WTC11 (cell line): Measurements from ENCODE around the gene FCRL5. TPM values are rescaled to one million over a fixed set of nuclear protein-coding genes. Genes with fewer than 3 reads are reported as not detected.
A peak's percentile ranks its signal among the peaks of the same experiment; 100 is the strongest.

Experiments used
- ATAC-seq: fragments of 200-7000 bp; cut with Tn5 transposase; 2 replicates; pipeline ENCODE4 v1.10.0; 2021; ENCODE audit warnings: mild to moderate bottlenecking, moderate library complexity
- CTCF ChIA-PET: fragments of 300-600 bp; sonication (Branson Sonifier 250); formaldehyde crosslinking; loops from one replicate; lab custom pipeline; 2021; ENCODE audit warnings: antibody characterized with exemption; lab: Charles Lee
- POLR2A ChIA-PET: fragments of 350-600 bp; sonication (Branson Sonifier 250); formaldehyde crosslinking; loops from one replicate; lab custom pipeline; 2021; ENCODE audit warnings: antibody characterized with exemption; lab: Charles Lee
- DNase-seq: peaks from one replicate; pipeline ENCODE4 v3.0.0; 2021; ENCODE audit warnings: low spot score
- H3K27ac Mint-ChIP-seq: 2 replicates; pipeline ENCODE4 v1.8.0; 2021; ENCODE audit warnings: mixed read lengths
- H3K27me3 Mint-ChIP-seq: 2 replicates; pipeline ENCODE4 v1.8.0; 2021; ENCODE audit warnings: low read depth, mild to moderate bottlenecking, moderate library complexity, mixed read lengths
- H3K36me3 Mint-ChIP-seq: 2 replicates; pipeline ENCODE4 v1.8.0; 2021; ENCODE audit warnings: mixed read lengths
- H3K4me1 Mint-ChIP-seq: 2 replicates; pipeline ENCODE4 v1.8.0; 2022; ENCODE audit warnings: mixed read lengths
- H3K4me3 Mint-ChIP-seq: 2 replicates; pipeline ENCODE4 v1.8.0; 2021; ENCODE audit warnings: mild to moderate bottlenecking, moderate library complexity, mixed read lengths
- H3K9me3 Mint-ChIP-seq: 2 replicates; pipeline ENCODE4 v1.8.0; 2021; ENCODE audit warnings: mixed read lengths
- ATF1 ChIP-seq: sonication (generic); formaldehyde crosslinking; IDR thresholded peaks from 2 replicates; pipeline ENCODE4 v1.8.1; 2023; ENCODE audit warnings: mild to moderate bottlenecking, moderate library complexity, missing genetic modification reagents
- E2F1 ChIP-seq: sonication (generic); formaldehyde crosslinking; IDR thresholded peaks from 2 replicates; pipeline ENCODE4 v1.8.0; 2022; ENCODE audit warnings: mild to moderate bottlenecking, missing genetic modification reagents
- E2F4 ChIP-seq: sonication (generic); formaldehyde crosslinking; IDR thresholded peaks from 2 replicates; pipeline ENCODE4 v1.8.1; 2022; ENCODE audit warnings: low read depth, mild to moderate bottlenecking, moderate library complexity, missing genetic modification reagents, borderline replicate concordance
- ETV6 ChIP-seq: sonication (generic); formaldehyde crosslinking; IDR thresholded peaks from 2 replicates; pipeline ENCODE4 v1.8.1; 2022; ENCODE audit warnings: mild to moderate bottlenecking, missing genetic modification reagents
- FOXP1 ChIP-seq: sonication (generic); formaldehyde crosslinking; IDR thresholded peaks from 2 replicates; pipeline ENCODE4 v1.8.0; 2022; ENCODE audit warnings: missing genetic modification reagents, mild to moderate bottlenecking, moderate library complexity, borderline replicate concordance
- MLX ChIP-seq: sonication (generic); formaldehyde crosslinking; IDR thresholded peaks from 2 replicates; pipeline ENCODE4 v1.8.1; 2023; ENCODE audit warnings: mild to moderate bottlenecking, missing genetic modification reagents, moderate library complexity
- MYBL2 ChIP-seq: sonication (generic); formaldehyde crosslinking; IDR thresholded peaks from 2 replicates; pipeline ENCODE4 v1.8.1; 2023; ENCODE audit warnings: mild to moderate bottlenecking, moderate library complexity, missing genetic modification reagents
- NFYB ChIP-seq: sonication (generic); formaldehyde crosslinking; conservative IDR thresholded peaks from 2 replicates; pipeline ENCODE4 v1.8.0; 2022; ENCODE audit warnings: low read depth, missing genetic modification reagents
- OVOL2 ChIP-seq: fragments of 250-450 bp; sonication (Bioruptor Pico); IDR thresholded peaks from 2 replicates; pipeline ENCODE4 v1.9.0; 2021; ENCODE audit warnings: mild to moderate bottlenecking, borderline replicate concordance
- TEAD4 ChIP-seq: sonication (generic); formaldehyde crosslinking; IDR thresholded peaks from 2 replicates; pipeline ENCODE4 v1.8.0; 2022; ENCODE audit warnings: mild to moderate bottlenecking, missing genetic modification reagents
- ZNF219 ChIP-seq: sonication (generic); formaldehyde crosslinking; IDR thresholded peaks from 2 replicates; pipeline ENCODE4 v1.8.0; 2023; ENCODE audit warnings: missing genetic modification reagents, mild to moderate bottlenecking, borderline replicate concordance
- ZNF232 ChIP-seq: sonication (generic); formaldehyde crosslinking; IDR thresholded peaks from 2 replicates; pipeline ENCODE4 v1.8.0; 2022; ENCODE audit warnings: mild to moderate bottlenecking, missing genetic modification reagents
- ZNF317 ChIP-seq: sonication (generic); formaldehyde crosslinking; IDR thresholded peaks from 2 replicates; pipeline ENCODE4 v1.8.1; 2023; ENCODE audit warnings: low read depth, mild to moderate bottlenecking, moderate library complexity, missing genetic modification reagents, borderline replicate concordance
- ZNF532 ChIP-seq: fragments of 250-450 bp; sonication (Bioruptor Pico); IDR thresholded peaks from 2 replicates; pipeline ENCODE4 v1.9.0; 2021; ENCODE audit warnings: mild to moderate bottlenecking, borderline replicate concordance
- total RNA-seq: library from RNA; stranded (reverse); gene quantifications from 3 replicates; pipeline ENCODE4 v1.2.3, GENCODE V29; 2021
- TF ChIP-seq, protein P1 (sequence below): sonication (generic); formaldehyde crosslinking; IDR thresholded peaks from 2 replicates; pipeline ENCODE4 v1.8.0; 2022; ENCODE audit warnings: missing genetic modification reagents
- TF ChIP-seq, protein P2 (sequence below): sonication (generic); formaldehyde crosslinking; IDR thresholded peaks from 2 replicates; pipeline ENCODE4 v1.8.1; 2023; ENCODE audit warnings: mild to moderate bottlenecking, missing genetic modification reagents
- TF ChIP-seq, protein P3 (sequence below): sonication (generic); formaldehyde crosslinking; IDR thresholded peaks from 2 replicates; pipeline ENCODE4 v1.8.0; 2023; ENCODE audit warnings: missing genetic modification reagents
- TF ChIP-seq, protein P4 (sequence below): sonication (generic); formaldehyde crosslinking; IDR thresholded peaks from 2 replicates; pipeline ENCODE4 v1.8.0; 2023; ENCODE audit warnings: mild to moderate bottlenecking, missing genetic modification reagents
- TF ChIP-seq, protein P5 (sequence below): sonication (generic); formaldehyde crosslinking; IDR thresholded peaks from 2 replicates; pipeline ENCODE4 v1.8.1; 2023; ENCODE audit warnings: mild to moderate bottlenecking, moderate library complexity, missing genetic modification reagents

Gene FCRL5
- total RNA-seq, 1 experiment from 2014 or later = 0.70 TPM

- ATAC-seq = peak; percentile 34; the same call in 1 of the 2 replicates
- no peaks in the 10 kb centered on the region for H3K27me3 Mint-ChIP-seq
- peaks cover 3% of the 10 kb centered on the region; the same call in 1 of the 2 replicates for H3K36me3 Mint-ChIP-seq
- H3K4me3 Mint-ChIP-seq = no peak overlapping the region
- peaks cover 14% of the 10 kb centered on the region for H3K9me3 Mint-ChIP-seq
- ChIA-PET POLR2A (no interaction called here), CTCF (no interaction called here)
- peaks cover 31% of the 10 kb centered on the region for H3K4me1 Mint-ChIP-seq
- DNase-seq = no peak
- no peak overlapping the region for H3K27ac Mint-ChIP-seq
- no peak for TF ChIP-seq MLX
- TF ChIP-seq, protein P1, sequence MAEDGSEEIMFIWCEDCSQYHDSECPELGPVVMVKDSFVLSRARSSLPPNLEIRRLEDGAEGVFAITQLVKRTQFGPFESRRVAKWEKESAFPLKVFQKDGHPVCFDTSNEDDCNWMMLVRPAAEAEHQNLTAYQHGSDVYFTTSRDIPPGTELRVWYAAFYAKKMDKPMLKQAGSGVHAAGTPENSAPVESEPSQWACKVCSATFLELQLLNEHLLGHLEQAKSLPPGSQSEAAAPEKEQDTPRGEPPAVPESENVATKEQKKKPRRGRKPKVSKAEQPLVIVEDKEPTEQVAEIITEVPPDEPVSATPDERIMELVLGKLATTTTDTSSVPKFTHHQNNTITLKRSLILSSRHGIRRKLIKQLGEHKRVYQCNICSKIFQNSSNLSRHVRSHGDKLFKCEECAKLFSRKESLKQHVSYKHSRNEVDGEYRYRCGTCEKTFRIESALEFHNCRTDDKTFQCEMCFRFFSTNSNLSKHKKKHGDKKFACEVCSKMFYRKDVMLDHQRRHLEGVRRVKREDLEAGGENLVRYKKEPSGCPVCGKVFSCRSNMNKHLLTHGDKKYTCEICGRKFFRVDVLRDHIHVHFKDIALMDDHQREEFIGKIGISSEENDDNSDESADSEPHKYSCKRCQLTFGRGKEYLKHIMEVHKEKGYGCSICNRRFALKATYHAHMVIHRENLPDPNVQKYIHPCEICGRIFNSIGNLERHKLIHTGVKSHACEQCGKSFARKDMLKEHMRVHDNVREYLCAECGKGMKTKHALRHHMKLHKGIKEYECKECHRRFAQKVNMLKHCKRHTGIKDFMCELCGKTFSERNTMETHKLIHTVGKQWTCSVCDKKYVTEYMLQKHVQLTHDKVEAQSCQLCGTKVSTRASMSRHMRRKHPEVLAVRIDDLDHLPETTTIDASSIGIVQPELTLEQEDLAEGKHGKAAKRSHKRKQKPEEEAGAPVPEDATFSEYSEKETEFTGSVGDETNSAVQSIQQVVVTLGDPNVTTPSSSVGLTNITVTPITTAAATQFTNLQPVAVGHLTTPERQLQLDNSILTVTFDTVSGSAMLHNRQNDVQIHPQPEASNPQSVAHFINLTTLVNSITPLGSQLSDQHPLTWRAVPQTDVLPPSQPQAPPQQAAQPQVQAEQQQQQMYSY = no peak
- TF ChIP-seq ATF1 = no peak
- no peak for TF ChIP-seq ZNF232 (CRISPR knock-in tag)
- TF ChIP-seq FOXP1 (CRISPR knock-in tag) = no peak
- no peak for TF ChIP-seq MYBL2 (CRISPR knock-in tag)
- no peak for TF ChIP-seq ETV6 (CRISPR knock-in tag)
- no peak for TF ChIP-seq E2F1 (CRISPR knock-in tag)
- TF ChIP-seq, protein P2, sequence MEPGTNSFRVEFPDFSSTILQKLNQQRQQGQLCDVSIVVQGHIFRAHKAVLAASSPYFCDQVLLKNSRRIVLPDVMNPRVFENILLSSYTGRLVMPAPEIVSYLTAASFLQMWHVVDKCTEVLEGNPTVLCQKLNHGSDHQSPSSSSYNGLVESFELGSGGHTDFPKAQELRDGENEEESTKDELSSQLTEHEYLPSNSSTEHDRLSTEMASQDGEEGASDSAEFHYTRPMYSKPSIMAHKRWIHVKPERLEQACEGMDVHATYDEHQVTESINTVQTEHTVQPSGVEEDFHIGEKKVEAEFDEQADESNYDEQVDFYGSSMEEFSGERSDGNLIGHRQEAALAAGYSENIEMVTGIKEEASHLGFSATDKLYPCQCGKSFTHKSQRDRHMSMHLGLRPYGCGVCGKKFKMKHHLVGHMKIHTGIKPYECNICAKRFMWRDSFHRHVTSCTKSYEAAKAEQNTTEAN (CRISPR knock-in tag) = no peak
- no peak for TF ChIP-seq ZNF317 (CRISPR knock-in tag)
- TF ChIP-seq NFYB (CRISPR knock-in tag) = no peak
- no peak for TF ChIP-seq TEAD4 (CRISPR knock-in tag)
- TF ChIP-seq E2F4 (CRISPR knock-in tag) = no peak
- no peak for TF ChIP-seq ZNF532 (CRISPR knock-in tag)
- TF ChIP-seq, protein P3, sequence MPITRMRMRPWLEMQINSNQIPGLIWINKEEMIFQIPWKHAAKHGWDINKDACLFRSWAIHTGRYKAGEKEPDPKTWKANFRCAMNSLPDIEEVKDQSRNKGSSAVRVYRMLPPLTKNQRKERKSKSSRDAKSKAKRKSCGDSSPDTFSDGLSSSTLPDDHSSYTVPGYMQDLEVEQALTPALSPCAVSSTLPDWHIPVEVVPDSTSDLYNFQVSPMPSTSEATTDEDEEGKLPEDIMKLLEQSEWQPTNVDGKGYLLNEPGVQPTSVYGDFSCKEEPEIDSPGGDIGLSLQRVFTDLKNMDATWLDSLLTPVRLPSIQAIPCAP (CRISPR knock-in tag) = no peak
- TF ChIP-seq ZNF219 = no peak
- TF ChIP-seq, protein P4, sequence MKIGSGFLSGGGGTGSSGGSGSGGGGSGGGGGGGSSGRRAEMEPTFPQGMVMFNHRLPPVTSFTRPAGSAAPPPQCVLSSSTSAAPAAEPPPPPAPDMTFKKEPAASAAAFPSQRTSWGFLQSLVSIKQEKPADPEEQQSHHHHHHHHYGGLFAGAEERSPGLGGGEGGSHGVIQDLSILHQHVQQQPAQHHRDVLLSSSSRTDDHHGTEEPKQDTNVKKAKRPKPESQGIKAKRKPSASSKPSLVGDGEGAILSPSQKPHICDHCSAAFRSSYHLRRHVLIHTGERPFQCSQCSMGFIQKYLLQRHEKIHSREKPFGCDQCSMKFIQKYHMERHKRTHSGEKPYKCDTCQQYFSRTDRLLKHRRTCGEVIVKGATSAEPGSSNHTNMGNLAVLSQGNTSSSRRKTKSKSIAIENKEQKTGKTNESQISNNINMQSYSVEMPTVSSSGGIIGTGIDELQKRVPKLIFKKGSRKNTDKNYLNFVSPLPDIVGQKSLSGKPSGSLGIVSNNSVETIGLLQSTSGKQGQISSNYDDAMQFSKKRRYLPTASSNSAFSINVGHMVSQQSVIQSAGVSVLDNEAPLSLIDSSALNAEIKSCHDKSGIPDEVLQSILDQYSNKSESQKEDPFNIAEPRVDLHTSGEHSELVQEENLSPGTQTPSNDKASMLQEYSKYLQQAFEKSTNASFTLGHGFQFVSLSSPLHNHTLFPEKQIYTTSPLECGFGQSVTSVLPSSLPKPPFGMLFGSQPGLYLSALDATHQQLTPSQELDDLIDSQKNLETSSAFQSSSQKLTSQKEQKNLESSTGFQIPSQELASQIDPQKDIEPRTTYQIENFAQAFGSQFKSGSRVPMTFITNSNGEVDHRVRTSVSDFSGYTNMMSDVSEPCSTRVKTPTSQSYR = no peak
- no peak for TF ChIP-seq OVOL2 (CRISPR knock-in tag)
- TF ChIP-seq, protein P5, sequence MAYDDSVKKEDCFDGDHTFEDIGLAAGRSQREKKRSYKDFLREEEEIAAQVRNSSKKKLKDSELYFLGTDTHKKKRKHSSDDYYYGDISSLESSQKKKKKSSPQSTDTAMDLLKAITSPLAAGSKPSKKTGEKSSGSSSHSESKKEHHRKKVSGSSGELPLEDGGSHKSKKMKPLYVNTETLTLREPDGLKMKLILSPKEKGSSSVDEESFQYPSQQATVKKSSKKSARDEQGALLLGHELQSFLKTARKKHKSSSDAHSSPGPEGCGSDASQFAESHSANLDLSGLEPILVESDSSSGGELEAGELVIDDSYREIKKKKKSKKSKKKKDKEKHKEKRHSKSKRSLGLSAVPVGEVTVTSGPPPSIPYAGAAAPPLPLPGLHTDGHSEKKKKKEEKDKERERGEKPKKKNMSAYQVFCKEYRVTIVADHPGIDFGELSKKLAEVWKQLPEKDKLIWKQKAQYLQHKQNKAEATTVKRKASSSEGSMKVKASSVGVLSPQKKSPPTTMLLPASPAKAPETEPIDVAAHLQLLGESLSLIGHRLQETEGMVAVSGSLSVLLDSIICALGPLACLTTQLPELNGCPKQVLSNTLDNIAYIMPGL (CRISPR knock-in tag) = no peak
These were observed 80.8 kb downstream of the FCRL5 start for GRCh38 chr1:157471531-157471930.
